Retina (tissue), 1 donor: ENCODE measurements around the gene SMTNL1.
"Not testable (repeated sequence)": the region's sequence is repeated elsewhere in the genome, so short reads cannot be mapped to it uniquely, and the experiment has no call there.

Experiments
- DNase-seq: peaks from one replicate; pipeline ENCODE4 v3.0.0-alpha.2; 2016

SMTNL1 gene

GRCh38 chr11:57508341-57509170 lies 28.8 kb upstream of the SMTNL1 start:
- DNase-seq, result no peak

- no peak for DNase-seq
Measured at GRCh38 chr11:57511741-57512430, 25.5 kb upstream of the SMTNL1 start.

- DNase-seq, result no peak
Measured at GRCh38 chr11:57512646-57513451, 24.5 kb upstream of the SMTNL1 start.

- DNase-seq, result no peak
Measured at GRCh38 chr11:57513452-57513795, 24.0 kb upstream of the SMTNL1 start.

- DNase-seq, result peak; percentile 65
Measured at GRCh38 chr11:57513911-57514537, 23.4 kb upstream of the SMTNL1 start.

GRCh38 chr11:57514538-57515331 lies 22.7 kb upstream of the SMTNL1 start:
- DNase-seq, result peak; percentile 51

- peak; percentile 80 for DNase-seq
Measured at GRCh38 chr11:57515332-57516060, 21.9 kb upstream of the SMTNL1 start, which contains the start of gene SLC43A1. Gene SLC43A1 (minus strand): TSS chr11:57515702. CDS start chr11:57514111, 1,591 bp downstream.

GRCh38 chr11:57516061-57516443 lies 21.3 kb upstream of the SMTNL1 start:
- DNase-seq, result no peak

- DNase-seq, result no peak
Measured at GRCh38 chr11:57521116-57521515, 16.3 kb upstream of the SMTNL1 start.

GRCh38 chr11:57523419-57523818 lies 14.0 kb upstream of the SMTNL1 start:
- DNase-seq, result no peak

GRCh38 chr11:57527056-57527631 lies 10.3 kb upstream of the SMTNL1 start:
- peak; percentile 73 for DNase-seq

GRCh38 chr11:57529012-57529411 lies 8.4 kb upstream of the SMTNL1 start:
- no peak for DNase-seq

- DNase-seq, result no peak
Measured at GRCh38 chr11:57530215-57530595, 7.2 kb upstream of the SMTNL1 start.

GRCh38 chr11:57530596-57531507 lies 6.5 kb upstream of the SMTNL1 start, which contains the start of gene TIMM10:
Gene TIMM10 (minus strand): TSS chr11:57530754. CDS start chr11:57530189, 565 bp downstream.
- DNase-seq, result peak; percentile 95

- DNase-seq, result not testable (repeated sequence)
Measured at GRCh38 chr11:57534449-57534848, 2.9 kb upstream of the SMTNL1 start.

- DNase-seq, result no peak
Measured at GRCh38 chr11:57539342-57539741, 1.9 kb downstream of the SMTNL1 start.

- DNase-seq, result no peak
Measured at GRCh38 chr11:57541169-57541568, 3.8 kb downstream of the SMTNL1 start.

GRCh38 chr11:57542582-57542981 lies 5.2 kb downstream of the SMTNL1 start:
- no peak for DNase-seq

GRCh38 chr11:57543593-57543992 lies 6.2 kb downstream of the SMTNL1 start:
- no peak for DNase-seq

GRCh38 chr11:57544566-57544965 lies 7.2 kb downstream of the SMTNL1 start:
- no peak for DNase-seq
